K562 (cell line): ENCODE measurements around the gene TLE6. TPM values are rescaled to one million over a fixed set of nuclear protein-coding genes. Genes with fewer than 3 reads are reported as not detected.

ENCODE experiments used
- CHD4 ChIP-seq: fragments of 200-600 bp; sonication (generic); IDR thresholded peaks from 3 replicates; pipeline ENCODE4 v1.6.1; 2012; ENCODE audit warnings: low read depth, mild to moderate bottlenecking, mixed read lengths, low read length, inconsistent platforms; ENCODE audit not compliant: insufficient read depth, insufficient replicate concordance, poor library complexity, severe bottlenecking
- JUND ChIP-seq, 2 experiments: IDR thresholded peaks; 2 replicates in 1 of 2; 3 replicates in 1 of 2; pipeline ENCODE4 v1.6.1; 2011; ENCODE audit warnings: borderline replicate concordance in 2 of 2, low read depth in 2 of 2, low read length in 2 of 2, improper control_type of control experiment in 1 of 2, missing biosample characterization in 1 of 2, missing genetic modification characterization in 1 of 2, missing genetic modification reagents in 1 of 2
- KAT2B ChIP-seq: IDR thresholded peaks from one replicate; pipeline ENCODE4 v1.6.1; 2012; ENCODE audit warnings: low read depth, mild to moderate bottlenecking, control low read depth, inconsistent platforms, low read length, moderate library complexity
- MGA ChIP-seq: fragments of 450-650 bp; IDR thresholded peaks from 2 replicates; pipeline ENCODE4 v1.6.1; 2016; ENCODE audit warnings: mild to moderate bottlenecking, moderate library complexity
- NR4A1 ChIP-seq, 2 experiments: fragments of 250-450 bp in 1 of 2; fragments of 450-650 bp in 1 of 2; sonication (Bioruptor Pico) in 1 of 2; IDR thresholded peaks; 2 replicates each; pipeline versions ENCODE4 v1.4.0 to v1.6.1; 2016 to 2020; ENCODE audit warnings: mild to moderate bottlenecking in 2 of 2, missing compliant biosample characterization in 1 of 2, missing genetic modification characterization in 1 of 2, moderate library complexity in 1 of 2
- RBM14 ChIP-seq: fragments of 200-400 bp; formaldehyde crosslinking; IDR thresholded peaks from 2 replicates; pipeline ENCODE4 v1.6.1; 2018; ENCODE audit warnings: low read depth, mild to moderate bottlenecking, low read length, moderate library complexity, borderline replicate concordance; ENCODE audit not compliant: insufficient read depth
- polyA plus RNA-seq, 8 experiments: library from polyadenylated mRNA; depleted of rRNA in 4 of 8; stranded (reverse) in 5 of 8; unstranded in 3 of 8; fragments of >200 nt; fragmentation: Nextera tagmentation in 2 of 8; fragmentation: Illumina TruSeq in 1 of 8; extraction: Ambion mirVana in 2 of 8; extraction: Trizol in 1 of 8; gene quantifications; 2 replicates each; pipeline versions ENCODE4 v1.2.1 to v1.2.3, GENCODE V29; 2011 to 2014; ENCODE audit warnings: inconsistent platforms in 1 of 8, missing spikeins in 1 of 8
- total RNA-seq, 7 experiments: library from RNA; depleted of rRNA in 6 of 7; stranded (reverse); fragments of >200 nt in 6 of 7; fragmentation: Illumina TruSeq in 2 of 7; extraction: Trizol in 2 of 7; gene quantifications; 2 replicates each; pipeline versions ENCODE4 v1.2.1 to v1.2.3, GENCODE V29; 2011 to 2021; ENCODE audit warnings: low replicate concordance in 1 of 7

Gene TLE6
- total and polyA plus RNA-seq, 9 of the 15 experiments (the other 6 are each of a cell fraction or from before 2014, with no cell fraction given), result 1.1 to 6.1 (median 2.5) TPM

DNA sequence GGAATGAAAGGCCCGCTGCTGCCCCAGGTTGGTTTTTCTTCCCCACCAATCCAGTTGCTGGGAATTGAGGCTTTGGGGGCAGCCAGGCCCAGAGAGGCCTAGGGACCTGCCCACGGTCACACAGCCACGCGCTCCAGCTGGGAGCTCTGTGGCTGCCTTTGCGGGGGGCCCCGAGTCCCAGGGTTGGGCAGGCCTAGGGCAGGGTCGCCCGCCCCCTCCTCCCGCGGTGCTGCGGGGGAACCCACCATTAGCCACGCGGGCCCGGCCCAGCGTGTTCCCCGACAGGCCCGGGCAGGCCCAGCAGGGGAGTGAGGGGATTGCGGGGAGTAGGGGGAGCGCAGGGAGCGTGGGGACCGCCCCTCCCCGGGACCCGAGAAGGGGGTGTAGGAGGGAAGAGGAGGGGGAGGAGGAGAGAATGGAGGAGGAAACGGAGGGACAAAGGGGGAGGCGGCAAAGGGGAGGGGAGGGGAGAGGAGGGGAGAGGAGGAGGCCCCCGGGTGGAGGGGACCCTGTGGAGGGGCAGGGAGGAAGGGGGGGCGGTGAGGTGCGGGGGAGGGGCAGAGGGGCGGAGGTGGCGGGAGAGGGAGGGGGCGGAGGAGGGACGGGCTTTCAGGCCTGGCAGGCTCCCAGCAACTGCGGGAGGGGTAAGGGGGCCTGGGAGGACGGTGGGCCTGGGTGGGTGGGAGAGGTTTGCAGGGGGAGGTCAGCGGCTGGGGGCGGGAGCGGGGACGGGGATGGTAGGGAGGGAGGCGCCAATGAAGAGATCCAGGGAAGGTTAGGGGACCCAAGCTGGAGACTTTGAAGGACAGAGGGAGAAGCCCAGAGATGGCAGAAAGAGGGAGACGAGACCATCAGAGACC, 64.6 kb downstream of the TLE6 start (continued):
- no peak for TF ChIP-seq NR4A1 (CRISPR knock-in tag; IDR thresholded peaks at IDR 0.05)
- no peak for TF ChIP-seq NR4A1 (tag; IDR thresholded peaks at IDR 0.05)
- no peak for TF ChIP-seq KAT2B
- no peak for TF ChIP-seq MGA
- TF ChIP-seq JUND (IDR thresholded peaks at IDR 0.05; ENCODE audit: borderline replicate concordance, low read depth, low read length), result no peak
- TF ChIP-seq JUND (tag; IDR thresholded peaks at IDR 0.05; ENCODE audit: borderline replicate concordance, low read depth, low read length), result no peak
- TF ChIP-seq RBM14, result no peak
- peak; percentile 71 for TF ChIP-seq CHD4
